Spleen (tissue), 7 donors: Measurements from ENCODE around the gene TUBGCP2.

Experiments
- CTCF ChIP-seq, 11 experiments: fragments of 200-600 bp in 7 of 11; fragments of 450-650 bp in 4 of 11; sonication (generic) in 4 of 11; IDR thresholded peaks in 8 of 11; conservative IDR thresholded peaks in 3 of 11; 1 replicate in 7 of 11; 2 replicates in 4 of 11; pipeline versions ENCODE4 v1.4.0 to v1.8.0; 2016 to 2021; ENCODE audit warnings: antibody characterized with exemption in 11 of 11, inconsistent platforms in 4 of 11, mild to moderate bottlenecking in 1 of 11
- POLR2A ChIP-seq, 3 donors: fragments of 450-650 bp; IDR thresholded peaks; one replicate each; pipeline ENCODE4 v1.5.1; 2017; ENCODE audit warnings: antibody characterized with exemption in 3 of 3, mild to moderate bottlenecking in 1 of 3
- POLR2AphosphoS5 ChIP-seq, 3 donors: sonication (generic); formaldehyde crosslinking; IDR thresholded peaks; one replicate each; pipeline ENCODE4 v1.5.1; 2017; ENCODE audit warnings: antibody characterized with exemption in 3 of 3
- donor health status: DM: no; HTN: no; CAD: no; lungs with moderate emphysema.
- donor health status: DM: no; HTN: no; CAD: no.
- donor health status: DM: no; HTN: no; CAD: no.

- TF ChIP-seq POLR2A (IDR thresholded peaks at IDR 0.05): no peak
- no peak for TF ChIP-seq CTCF (IDR thresholded peaks at IDR 0.05 in 8 of 11, conservative IDR thresholded peaks at IDR 0.05 in 3 of 11)
- no peak for TF ChIP-seq POLR2AphosphoS5 (IDR thresholded peaks at IDR 0.05)
Observed at GRCh38 chr10:133236401-133237240, 72.1 kb downstream of the TUBGCP2 start.
